Measurements from ENCODE around the gene SLC9A9.

SLC9A9 gene

DNA sequence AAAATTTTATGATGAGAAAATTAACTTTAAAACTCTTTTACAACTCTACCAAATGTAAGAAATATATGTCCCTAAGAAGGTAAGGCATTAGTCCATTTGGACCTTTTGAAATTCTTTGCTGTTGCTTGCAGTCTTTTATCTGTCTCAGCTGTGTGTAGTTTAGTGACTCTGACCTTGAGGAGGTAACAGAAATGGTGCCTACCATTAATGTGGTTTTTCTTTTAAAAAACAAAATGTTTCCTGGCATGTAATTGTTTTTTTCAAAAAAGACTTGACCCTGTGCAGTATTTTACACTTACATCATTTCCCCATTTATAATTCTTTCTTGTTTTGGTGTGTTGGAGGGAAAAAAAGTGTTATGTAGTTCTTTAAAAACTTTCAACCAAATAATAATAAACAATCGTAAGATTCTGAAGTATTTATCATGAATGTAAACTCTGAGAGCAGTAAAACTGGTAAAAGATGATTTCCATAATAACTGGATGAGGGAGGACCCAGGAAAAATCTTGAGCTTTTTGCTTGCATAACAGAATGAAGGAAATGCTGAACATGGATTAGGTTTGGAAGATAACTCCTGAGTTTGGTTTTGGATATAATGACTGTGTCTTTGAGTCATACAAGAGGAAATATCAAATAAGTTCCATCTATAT lies 503.6 kb downstream of the SLC9A9 start:
- no peak for DNase-seq

DNA sequence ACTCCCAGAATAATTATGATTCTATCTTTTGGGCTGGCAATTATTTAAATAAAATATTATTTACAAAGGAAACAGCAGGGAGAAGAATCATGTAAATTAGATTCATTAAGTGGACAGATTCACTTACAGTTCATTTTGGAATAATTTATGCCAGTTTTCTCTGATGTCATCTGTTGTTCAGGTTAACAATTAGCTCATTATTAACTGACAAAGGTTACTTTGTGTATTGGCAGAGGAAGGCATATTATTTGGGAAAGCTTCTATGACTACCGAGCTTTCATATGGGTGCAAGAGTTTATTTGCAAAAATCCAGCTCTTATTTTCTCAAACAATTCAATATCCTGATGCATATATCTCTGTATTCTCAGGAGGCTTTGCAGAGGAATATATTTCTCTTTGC lies 504.3 kb downstream of the SLC9A9 start:
- no peak for DNase-seq

DNA sequence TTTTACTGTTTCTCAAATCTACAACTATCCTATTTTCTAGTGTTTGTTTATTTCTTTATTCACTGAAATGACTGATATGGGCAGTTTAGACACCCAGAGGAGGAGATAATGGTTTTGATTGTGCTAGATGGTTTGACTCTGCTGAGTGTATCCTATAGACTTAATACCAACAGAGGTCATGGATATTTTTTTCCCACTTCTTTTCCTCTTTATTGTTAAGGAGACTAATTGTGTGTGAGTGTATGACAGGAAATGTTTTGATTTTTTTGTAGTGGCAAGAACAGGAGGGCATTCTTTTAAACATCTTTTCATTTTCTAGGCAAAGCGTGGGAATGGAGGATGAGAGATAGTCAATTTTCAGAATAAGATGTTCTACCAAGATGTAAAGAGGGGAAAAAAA lies 505.2 kb downstream of the SLC9A9 start:
- no peak for DNase-seq

DNA sequence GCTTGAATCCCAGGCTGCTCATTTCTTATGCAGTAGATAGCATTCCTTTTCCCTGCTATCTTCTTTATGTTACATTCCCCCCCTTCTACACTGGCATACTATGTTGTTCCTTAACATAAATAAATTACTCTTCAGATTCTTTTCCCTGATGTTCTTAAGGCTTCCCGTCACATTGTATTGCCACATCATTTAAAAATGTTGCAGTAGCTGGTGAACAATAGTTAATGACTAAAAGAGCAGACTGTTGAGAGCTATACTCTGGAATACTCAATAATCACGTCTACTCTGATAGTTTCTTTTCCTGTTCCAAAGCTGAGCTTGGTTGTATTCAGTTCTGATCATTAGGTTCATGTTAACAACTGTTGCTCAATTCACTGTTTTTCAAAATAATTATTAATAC lies 508.8 kb downstream of the SLC9A9 start:
- DNase-seq: no peak

DNA sequence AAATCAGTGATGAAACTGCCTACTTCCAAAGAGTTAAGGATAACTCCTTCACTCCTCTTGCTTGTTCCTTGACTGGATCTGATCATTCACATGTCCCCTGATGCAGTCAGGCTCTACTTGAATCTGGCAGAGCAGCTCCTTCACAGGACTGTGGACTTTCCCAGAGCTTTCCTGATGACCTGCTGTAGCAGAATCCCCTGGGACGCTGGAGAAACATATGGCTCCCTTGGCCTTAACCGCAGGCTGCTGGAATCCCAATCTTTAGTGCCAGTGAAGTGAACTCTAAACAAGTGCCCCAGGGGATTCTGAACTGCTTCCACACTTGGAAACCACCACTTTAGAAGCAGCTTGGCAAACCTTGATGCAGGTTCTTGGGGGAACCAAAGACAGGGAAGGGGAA lies 510.9 kb downstream of the SLC9A9 start:
- DNase-seq: no peak

DNA sequence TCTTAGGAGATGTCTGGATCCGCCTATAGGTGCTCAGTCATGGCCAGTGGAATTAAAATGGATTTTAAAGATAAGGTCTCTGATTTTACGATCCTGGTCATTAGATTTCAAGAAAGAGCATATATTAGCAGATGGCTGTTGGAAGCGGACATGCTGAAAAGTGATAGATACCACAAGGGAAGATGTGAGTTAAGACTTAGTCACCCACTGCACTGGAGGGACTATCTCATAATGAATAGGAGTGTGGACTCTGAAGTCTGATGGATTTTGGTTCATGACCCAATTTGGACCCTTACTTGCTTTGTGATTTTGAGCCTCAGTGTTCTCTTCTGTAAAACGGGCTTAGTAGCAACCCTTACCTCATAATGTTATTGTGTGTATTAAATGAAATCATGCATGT lies 514.0 kb downstream of the SLC9A9 start:
- DNase-seq: no peak

DNA sequence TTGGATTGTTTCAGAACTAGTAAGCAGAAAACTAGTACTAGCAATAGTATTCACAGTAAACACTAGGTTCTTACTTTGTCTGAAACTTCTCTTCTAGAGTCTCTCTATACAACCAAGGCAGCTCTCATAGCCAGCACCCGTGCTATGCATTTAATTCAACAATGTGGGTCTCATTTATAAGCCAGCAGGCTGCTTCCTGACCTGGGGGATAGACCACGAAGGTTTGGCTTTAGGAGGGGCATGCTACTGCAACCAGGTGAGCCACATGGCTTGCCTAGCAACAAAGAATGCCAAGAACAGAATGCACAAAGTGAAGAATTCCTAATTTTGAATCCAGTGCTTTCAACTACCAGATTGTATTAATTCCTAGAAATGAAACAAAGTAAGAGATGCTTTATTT lies 514.9 kb downstream of the SLC9A9 start:
- no peak for DNase-seq

DNA sequence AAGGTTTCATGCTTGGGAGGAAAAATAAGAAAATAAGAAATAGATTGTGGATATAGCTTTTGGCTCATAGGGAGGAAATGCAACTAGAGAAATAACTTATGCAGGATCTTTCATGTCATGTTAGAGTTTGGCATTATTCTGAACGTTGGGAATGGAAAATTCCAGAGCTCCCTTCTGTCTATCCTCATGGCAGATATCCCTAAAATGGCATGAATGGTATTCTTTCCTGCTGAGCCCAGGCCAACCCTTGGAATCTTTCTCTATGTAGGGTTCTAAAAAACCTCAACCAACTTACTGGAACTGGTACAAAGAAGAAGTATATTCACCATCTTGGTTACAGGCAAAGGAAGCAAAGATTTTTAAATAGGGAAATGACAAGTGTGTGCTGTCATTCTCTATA lies 516.2 kb downstream of the SLC9A9 start:
- DNase-seq: no peak

DNA sequence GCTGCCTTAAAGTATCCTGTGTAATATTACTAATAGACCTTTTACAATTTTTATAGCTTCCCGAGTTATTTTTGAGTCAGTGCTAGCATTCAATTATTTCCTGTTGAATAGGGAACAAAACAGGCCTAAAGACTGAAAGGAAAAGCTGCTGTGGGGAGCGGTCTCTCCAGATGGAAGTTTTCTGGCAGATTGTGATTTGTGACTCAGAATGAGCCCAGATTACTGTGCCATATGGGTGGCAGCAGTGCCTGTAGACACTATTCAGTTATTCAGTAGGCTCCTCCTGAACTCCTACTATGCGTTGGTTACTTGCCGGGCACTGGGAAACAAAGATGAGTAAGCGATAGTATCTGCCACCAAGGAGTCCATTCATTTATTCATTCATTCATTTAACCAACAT lies 516.9 kb downstream of the SLC9A9 start:
- no peak for DNase-seq

DNA sequence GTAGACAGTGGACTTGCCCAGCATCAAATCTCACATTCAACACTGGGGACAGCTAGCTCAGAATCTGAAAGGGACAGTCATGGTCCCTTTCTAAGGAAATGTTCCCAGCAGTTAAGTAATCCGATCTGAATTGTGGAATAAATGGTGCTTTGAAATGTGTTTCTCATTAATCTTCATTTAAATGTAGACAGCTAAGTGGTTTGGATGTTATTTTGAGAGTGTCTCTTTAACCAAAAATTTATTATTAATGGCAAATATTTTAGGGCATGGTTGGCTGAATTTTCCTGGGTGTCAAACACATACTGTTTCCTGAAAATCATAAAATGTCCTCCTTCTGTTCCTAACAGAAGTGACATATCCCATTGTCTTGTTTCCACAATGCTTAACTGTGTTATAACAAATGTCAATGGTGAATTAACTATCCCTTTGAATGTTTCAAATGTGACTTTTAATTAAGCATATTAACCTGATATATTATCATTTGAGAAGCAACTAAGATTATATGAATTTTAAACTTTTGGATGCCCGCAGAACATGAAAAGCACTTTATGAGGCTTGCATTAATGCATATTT lies 517.9 kb downstream of the SLC9A9 start:
- no peak for DNase-seq

DNA sequence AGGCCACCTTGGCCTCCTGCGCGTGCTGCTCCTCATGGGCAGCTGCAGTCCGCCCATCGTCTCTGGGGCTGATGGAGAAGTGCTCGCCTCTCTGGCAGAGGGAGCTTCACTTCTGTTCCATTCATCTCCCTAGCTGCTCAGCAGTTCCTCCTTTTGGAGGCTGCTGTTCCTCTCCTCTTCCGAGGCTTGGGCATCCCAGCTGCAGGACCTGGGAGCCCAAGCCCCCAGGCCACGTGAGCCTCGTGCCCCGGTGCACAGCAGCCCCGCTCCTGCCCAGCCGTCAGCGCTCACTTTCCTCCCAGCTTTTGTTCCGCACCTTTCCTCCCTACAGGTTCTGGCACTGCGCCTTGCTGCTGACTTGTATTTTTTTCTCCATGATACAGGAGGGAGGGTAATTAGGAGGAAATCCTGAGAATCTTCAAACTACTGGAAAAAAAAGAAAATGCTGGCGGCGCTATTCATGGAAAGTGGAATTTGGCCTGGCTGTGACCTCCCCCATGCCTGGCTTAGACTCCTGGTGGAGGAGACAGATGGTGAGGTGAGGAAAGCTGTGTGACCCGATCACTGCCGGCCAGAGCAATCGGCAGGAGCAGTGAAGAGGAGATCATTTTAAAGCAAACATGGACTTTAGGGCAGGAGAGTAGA lies 518.6 kb downstream of the SLC9A9 start:
- DNase-seq: no peak

DNA sequence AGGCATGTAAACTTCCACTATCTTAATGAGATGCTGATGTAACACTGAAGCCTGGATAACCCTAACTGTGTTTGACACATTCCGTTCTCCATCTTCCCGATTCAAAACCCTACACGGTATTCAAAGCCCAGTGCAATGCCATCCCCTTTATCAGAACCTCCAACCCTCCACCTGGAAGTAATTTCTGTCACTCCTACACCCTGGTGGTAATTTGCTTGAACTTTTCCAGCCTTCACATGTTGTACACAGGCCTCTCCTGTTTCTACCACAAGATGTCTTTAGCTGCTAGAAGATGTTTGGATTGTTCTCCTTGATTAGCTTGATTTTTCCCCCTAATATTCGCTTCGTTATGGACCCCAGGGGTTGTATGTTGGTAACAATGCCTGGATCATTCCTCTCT lies 519.8 kb downstream of the SLC9A9 start:
- no peak for DNase-seq

DNA sequence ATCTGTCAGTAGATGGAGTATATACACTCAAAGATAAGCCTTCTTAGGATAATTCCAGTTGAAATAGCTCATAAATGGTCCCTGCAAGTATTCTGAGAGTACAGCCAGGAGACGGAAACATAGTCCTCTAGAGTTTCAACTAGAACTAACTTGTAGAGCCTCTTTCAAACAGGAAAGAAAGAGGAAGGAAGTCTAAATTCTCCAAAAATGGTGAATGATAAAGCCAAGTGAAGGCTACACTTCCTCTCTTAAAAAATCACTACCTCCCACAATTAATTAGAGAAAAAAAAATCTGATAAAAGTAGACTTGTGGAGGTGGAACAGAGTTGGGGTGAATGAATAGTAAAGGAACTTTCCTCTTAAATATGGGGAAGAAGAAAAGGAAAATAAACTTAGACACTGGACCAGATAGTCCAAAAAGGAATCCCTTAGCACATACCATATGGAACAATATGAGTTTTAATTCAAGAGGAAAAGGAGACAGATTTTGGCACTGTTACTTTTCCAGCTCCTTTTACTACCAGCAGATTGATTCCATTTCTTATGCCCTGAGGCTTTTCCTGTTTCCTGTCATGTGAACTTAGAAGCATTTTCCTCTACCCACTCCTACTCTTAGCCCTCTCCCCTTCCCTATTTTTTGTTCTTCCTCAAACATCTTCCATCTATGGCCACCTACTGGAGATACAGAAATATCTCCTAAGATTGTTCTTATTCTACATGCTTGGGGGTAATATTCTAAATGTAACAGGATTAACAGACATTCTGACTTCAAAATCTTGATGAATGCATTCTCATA lies 521.1 kb downstream of the SLC9A9 start:
- no peak for DNase-seq

DNA sequence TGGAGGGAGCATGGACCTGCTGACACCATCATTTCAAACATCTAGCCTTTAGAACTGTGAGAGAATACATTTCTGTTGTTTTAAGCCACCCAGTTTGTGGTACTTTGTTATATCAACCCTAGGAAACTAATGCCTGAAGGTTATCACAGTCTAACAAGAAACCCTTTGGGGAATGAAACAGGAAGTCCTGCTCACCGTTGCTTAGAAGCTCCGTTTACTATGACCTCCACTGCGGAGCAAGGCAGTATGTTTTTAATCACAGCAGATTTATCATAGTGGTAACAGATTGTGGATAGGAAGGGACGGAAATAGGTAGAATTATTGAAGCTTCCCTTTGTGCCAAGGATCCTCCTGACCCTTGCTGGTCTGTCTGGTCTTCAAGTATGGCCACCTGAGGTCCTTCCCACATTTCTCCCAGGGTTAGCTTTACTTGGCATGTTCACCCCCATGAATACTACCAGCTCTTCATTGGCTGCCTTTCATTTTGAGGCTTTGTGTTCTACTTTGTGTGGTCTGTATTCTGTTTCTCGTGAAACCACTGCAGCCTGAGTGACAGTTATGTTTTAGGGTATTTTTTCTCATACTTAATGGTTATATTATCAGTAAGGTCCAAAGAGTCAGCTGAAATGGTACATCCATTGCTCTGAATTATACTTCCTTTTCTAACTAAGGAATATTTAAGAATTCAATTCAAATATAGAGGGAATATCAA lies 527.1 kb downstream of the SLC9A9 start:
- no peak for DNase-seq

DNA sequence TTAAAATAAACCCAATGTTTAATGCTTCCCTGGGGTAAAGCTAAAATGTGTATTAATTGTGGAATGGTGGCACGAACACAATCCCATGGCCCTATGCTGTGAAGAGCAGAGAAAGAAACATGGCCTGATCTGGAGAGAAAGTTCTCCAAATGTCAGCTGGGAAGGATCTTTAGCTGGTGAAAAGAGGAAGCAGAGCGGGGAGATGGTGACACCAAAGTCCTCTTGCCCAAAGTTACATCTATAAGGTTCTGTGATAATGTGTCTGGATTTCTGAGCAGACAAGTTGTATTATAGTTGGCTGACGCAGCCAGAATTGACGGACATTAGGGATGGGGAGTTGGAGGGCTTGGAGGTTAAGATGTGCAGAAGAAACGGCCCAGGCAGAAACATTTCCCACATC lies 532.5 kb downstream of the SLC9A9 start:
- DNase-seq: no peak

DNA sequence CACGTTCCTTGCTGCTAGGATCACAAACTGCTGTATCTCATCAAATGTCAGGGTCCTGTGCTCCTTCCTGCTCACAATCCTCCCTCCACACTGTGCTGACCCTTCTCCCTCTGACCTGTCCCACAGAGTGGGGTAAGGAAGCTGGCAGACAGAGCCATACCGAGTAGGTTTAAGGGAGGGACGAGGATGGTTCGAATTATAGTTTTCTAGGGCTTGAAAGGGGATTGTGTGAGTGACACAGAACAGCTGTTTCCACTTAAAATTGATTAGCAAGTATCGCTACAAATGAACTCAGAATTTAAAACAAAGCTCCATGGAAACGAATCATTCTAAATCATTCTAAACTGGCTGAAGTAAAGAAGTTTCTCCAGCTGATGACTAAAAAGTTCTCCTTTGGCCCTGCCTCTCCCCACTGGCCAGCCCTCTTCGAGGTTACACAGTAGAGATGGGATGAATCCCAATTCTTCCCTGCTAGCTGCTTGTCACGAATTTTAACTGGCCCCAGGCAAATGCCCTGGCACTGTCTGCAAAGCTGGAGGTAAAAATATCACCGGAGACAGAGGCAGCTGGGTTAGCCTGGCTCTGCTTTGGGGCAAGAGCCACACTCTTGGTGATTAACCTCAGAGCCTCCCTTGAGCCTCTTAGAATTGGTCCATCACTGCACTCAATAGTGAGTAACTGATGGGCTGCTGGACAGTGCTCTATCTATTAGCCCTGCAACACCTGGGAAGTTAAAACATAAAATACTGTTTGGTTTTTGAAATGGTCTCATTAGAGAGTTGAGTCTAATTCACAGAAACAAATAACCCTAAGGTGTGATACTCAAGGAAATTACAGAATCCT lies 533.8 kb downstream of the SLC9A9 start:
- DNase-seq: no peak

DNA sequence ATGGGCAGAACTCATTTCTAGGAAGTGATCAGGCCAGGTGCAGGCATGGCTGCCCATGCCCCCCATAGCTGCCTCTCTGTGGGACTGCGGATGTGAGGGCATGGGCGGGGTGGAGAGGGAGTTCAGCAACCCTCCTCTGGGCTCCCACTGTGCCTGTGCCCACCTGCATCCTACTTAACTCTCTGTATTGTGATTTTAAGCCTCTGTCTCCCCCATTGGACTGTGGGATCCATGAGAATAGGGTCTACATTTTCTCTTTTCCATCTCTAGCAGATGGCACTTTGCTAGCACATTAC lies 534.4 kb downstream of the SLC9A9 start:
- no peak for DNase-seq

DNA sequence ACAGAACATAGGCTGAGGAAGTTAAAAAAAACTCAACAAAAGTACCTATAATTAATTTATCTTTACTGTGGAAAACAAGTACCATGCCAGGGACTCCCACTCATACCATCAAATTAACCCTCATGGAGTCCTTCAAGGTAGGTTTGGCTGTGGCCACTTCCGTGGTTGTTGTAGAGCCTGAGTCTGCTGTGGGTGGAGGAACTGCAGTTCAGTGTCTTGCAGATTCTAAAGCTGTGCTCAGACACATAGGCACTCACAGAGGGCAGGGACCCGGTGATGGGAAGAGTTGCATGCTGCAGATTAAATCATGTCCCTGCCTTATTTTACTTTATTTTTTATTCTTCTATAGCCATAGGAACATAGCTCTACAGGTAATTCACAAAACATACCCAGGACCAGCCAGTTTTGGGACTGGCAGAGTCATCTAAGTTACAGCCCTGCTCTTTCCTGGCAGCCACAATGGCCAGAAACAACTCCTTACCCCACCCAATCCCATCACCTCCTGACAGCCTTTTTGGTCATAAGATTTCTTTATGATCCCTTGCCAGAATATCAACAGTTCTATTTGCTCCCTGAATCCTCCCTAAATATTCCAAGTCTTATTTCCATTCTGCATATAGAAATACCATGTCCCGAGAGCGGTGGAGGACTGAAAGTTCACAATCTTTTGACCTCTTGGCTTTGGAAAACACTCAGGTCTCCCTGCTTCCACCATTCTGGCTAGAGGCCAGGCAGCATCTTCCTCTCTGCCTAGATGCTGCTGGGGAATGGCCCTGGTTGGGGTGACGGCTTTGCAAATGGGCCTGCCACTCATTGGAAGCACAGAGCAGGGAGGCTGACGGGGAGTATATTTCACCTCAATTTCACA lies 535.0 kb downstream of the SLC9A9 start:
- no peak for DNase-seq

DNA sequence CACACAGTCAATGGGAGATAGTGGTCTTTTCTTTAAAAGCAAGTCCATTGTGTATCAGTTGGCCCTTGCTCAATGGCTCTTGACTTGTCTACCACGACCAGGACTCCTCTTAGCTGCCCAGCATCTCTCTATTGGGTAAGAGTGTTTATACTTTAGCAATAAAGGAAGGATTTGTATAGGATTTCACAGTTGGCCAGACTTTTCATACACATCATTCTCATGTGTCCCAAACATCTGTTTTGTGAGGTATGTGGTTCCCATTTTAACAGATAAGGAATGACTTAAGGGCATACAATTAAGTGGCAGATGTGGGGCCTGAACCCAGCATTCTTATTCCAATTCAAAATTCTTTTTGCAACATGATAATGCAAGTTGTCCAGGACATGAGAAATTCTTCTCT lies 537.2 kb downstream of the SLC9A9 start:
- no peak for DNase-seq

DNA sequence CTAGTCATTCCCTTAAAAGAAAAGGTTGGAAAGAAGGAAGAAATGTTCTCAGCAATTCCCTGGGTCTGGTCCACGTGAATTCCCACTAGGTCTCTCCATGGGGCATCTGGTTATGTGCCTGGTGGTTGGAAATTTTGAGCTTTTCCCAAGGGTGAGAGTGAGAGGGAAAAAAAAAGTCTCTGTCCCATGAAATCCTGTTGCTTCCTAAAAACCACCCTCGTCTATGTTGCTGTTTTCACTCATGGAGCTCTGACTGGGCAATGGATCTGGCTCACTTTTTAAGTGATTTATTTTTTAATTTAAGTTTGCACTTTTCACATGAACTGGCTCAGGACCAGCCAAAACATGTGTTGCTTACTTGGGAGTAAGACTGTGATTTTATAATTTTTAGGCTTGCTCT lies 538.6 kb downstream of the SLC9A9 start:
- no peak for DNase-seq

DNA sequence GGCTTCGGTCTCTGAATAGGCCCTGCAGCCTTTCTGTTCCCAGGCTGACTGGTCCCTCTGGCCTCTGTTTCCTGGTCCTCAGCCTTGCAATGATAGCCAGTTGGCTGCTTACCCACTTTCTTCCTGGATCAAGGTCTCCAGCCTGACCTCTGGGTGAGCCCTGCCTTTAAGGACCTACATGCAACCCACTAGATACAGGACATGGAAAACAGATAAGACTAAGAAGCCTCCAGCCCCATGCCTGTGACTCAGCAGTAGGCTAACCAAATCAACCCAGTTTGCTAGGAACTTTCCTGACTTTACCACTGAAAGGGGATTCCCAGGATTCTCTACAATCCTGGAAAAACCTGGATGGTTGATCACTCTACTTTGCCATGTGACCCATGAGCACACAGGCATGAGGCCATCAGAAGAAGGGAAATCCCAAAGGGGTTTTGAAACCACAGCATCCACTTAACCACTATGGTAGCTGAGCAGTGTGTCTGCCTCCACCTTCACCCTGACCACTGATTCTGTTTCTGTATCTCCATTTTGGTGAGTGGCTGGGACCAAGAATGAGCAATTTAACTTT lies 540.6 kb downstream of the SLC9A9 start:
- DNase-seq: no peak
